H1 (cell line): ENCODE data around the gene RFNG. TPM values are rescaled to one million over a fixed set of nuclear protein-coding genes. Genes with fewer than 3 reads are reported as not detected.

Experiments
- CTCF ChIA-PET: fragments of 300-600 bp; sonication (Branson Sonifier 250); formaldehyde crosslinking; loops from one replicate; lab custom pipeline; 2021; ENCODE audit not compliant: partially characterized antibody; lab: Charles Lee
- POLR2A ChIA-PET: fragments of 300-600 bp; sonication (Branson Sonifier 250); formaldehyde crosslinking; loops from one replicate; lab custom pipeline; 2021; ENCODE audit warnings: inconsistent platforms; ENCODE audit not compliant: partially characterized antibody; lab: Charles Lee
- DNase-seq, 2 experiments: peaks; one replicate each; pipeline versions ENCODE4 v3.0.0 to v3.0.0-alpha.2; 2010 to 2022; ENCODE audit warnings: low spot score in 2 of 2, low read depth in 1 of 2, mixed read lengths in 1 of 2
- FAIRE-seq: peaks from 2 replicates; lab custom pipeline; 2011; peaks lifted over from hg19 to GRCh38; lab: Jason Lieb, UNC
- H2AFZ ChIP-seq: 2 replicates; pipeline ENCODE4 v1.8.1; 2012; ENCODE audit warnings: low read length, inconsistent platforms
- H2AK5ac ChIP-seq: 2 replicates; pipeline ENCODE4 v1.6.1; 2013; ENCODE audit warnings: low read depth, low read length
- H2BK120ac ChIP-seq: replicated peaks from 2 replicates; pipeline ENCODE3; 2013; ENCODE audit warnings: low read depth, low read length, inconsistent platforms
- H2BK12ac ChIP-seq: 2 replicates; pipeline ENCODE4 v1.6.1; 2013; ENCODE audit warnings: low read depth, low read length
- H2BK15ac ChIP-seq: 2 replicates; pipeline ENCODE4 v1.6.1; 2013; ENCODE audit warnings: low read length
- H2BK20ac ChIP-seq: 2 replicates; pipeline ENCODE4 v1.6.1; 2013; ENCODE audit warnings: low read length
- H2BK5ac ChIP-seq: 2 replicates; pipeline ENCODE4 v1.6.1; 2013; ENCODE audit warnings: low read depth, low read length
- H3K14ac ChIP-seq: 2 replicates; pipeline ENCODE4 v1.6.1; 2013; ENCODE audit warnings: inconsistent platforms; ENCODE audit not compliant: insufficient read length
- H3K18ac ChIP-seq: 2 replicates; pipeline ENCODE4 v1.6.1; 2013; ENCODE audit warnings: low read length; ENCODE audit errors: extremely low read depth
- H3K23ac ChIP-seq: 2 replicates; pipeline ENCODE4 v1.6.1; 2013; ENCODE audit warnings: inconsistent platforms; ENCODE audit not compliant: insufficient read length
- H3K23me2 ChIP-seq: 2 replicates; pipeline ENCODE4 v1.6.1; 2013; ENCODE audit warnings: low read depth, low read length
- H3K27ac ChIP-seq: 2 replicates; pipeline ENCODE4 v1.6.1; 2011; ENCODE audit warnings: low read depth, low read length, inconsistent platforms
- H3K27me3 ChIP-seq, 4 experiments: replicated peaks in 1 of 4; 1 replicate in 1 of 4; 2 replicates in 3 of 4; pipeline versions ENCODE4 v1.6.1 to v1.8.1; 2011 to 2013; ENCODE audit warnings: low read length in 3 of 4, mild to moderate bottlenecking in 3 of 4, inconsistent platforms in 2 of 4, mixed read lengths in 2 of 4, moderate library complexity in 1 of 4; ENCODE audit not compliant: control insufficient read depth in 3 of 4, insufficient read depth in 3 of 4; ENCODE audit errors: extremely low read depth in 1 of 4
- H3K36me3 ChIP-seq, 4 experiments: 2 replicates each; pipeline versions ENCODE4 v1.6.1 to v1.8.1; 2011 to 2013; ENCODE audit warnings: mild to moderate bottlenecking in 4 of 4, low read length in 3 of 4, moderate library complexity in 2 of 4, control low read depth in 1 of 4, inconsistent platforms in 1 of 4; ENCODE audit not compliant: insufficient read depth in 4 of 4, control insufficient read depth in 2 of 4
- H3K4ac ChIP-seq: replicated peaks from 2 replicates; pipeline ENCODE3; 2013; ENCODE audit warnings: low read length, low read depth, mixed read lengths, inconsistent platforms; ENCODE audit not compliant: insufficient read length
- H3K4me1 ChIP-seq, 4 experiments: replicated peaks in 1 of 4; 1 replicate in 1 of 4; 2 replicates in 3 of 4; pipeline versions ENCODE4 v1.6.1 to v1.8.1; 2011 to 2013; ENCODE audit warnings: low read length in 3 of 4, inconsistent platforms in 2 of 4, mixed read lengths in 1 of 4; ENCODE audit not compliant: insufficient read depth in 4 of 4, control insufficient read depth in 3 of 4
- H3K4me2 ChIP-seq, 2 experiments: 2 replicates each; pipeline versions ENCODE4 v1.6.1 to v1.8.1; 2011 to 2013; ENCODE audit warnings: low read depth in 2 of 2, low read length in 2 of 2, control low read depth in 1 of 2, inconsistent platforms in 1 of 2, mild to moderate bottlenecking in 1 of 2; ENCODE audit not compliant: insufficient read depth in 1 of 2
- H3K4me3 ChIP-seq, 4 experiments: fragments of 200-600, 300-600 bp in 1 of 4; sonication (generic), shearing (Covaris generic), sonication (Bioruptor Twin) in 1 of 4; 2 replicates each; pipeline versions ENCODE4 v1.5.1 to v1.8.1; 2011 to 2016; ENCODE audit warnings: low read length in 4 of 4, low read depth in 3 of 4, control low read depth in 2 of 4, inconsistent platforms in 2 of 4, mild to moderate bottlenecking in 2 of 4, mixed read lengths in 1 of 4, moderate library complexity in 1 of 4; ENCODE audit not compliant: insufficient read depth in 2 of 4; ENCODE audit errors: extremely low read depth in 1 of 4
- H3K56ac ChIP-seq: replicated peaks from 2 replicates; pipeline ENCODE3; 2013; ENCODE audit warnings: low read depth, mild to moderate bottlenecking, mixed read lengths, low read length, inconsistent platforms; ENCODE audit not compliant: insufficient read length
- H3K79me1 ChIP-seq: 2 replicates; pipeline ENCODE4 v1.6.1; 2013; ENCODE audit warnings: low read depth, low read length, control low read depth
- H3K79me2 ChIP-seq, 2 experiments: 2 replicates each; pipeline versions ENCODE4 v1.6.1 to v1.8.1; 2012 to 2013; ENCODE audit warnings: low read length in 2 of 2, mild to moderate bottlenecking in 2 of 2, inconsistent platforms in 1 of 2; ENCODE audit not compliant: insufficient read depth in 2 of 2, control insufficient read depth in 1 of 2
- H3K9ac ChIP-seq, 4 experiments: replicated peaks in 1 of 4; 1 replicate in 1 of 4; 2 replicates in 3 of 4; pipeline versions ENCODE4 v1.6.1 to v1.8.1; 2011 to 2013; ENCODE audit warnings: low read depth in 3 of 4, low read length in 3 of 4, control low read depth in 2 of 4, mild to moderate bottlenecking in 2 of 4, moderate library complexity in 2 of 4, inconsistent platforms in 1 of 4; ENCODE audit errors: extremely low read depth in 1 of 4
- H3K9me3 ChIP-seq, 2 experiments: 2 replicates each; pipeline versions ENCODE4 v1.6.1 to v1.8.1; 2012 to 2013; ENCODE audit warnings: mild to moderate bottlenecking in 2 of 2, moderate library complexity in 2 of 2, control low read depth in 1 of 2, inconsistent platforms in 1 of 2, low read depth in 1 of 2, low read length in 1 of 2, mixed read lengths in 1 of 2; ENCODE audit not compliant: insufficient read depth in 2 of 2
- H4K20me1 ChIP-seq, 2 experiments: replicated peaks in 1 of 2; 2 replicates each; pipeline versions ENCODE3 to v1.8.1; 2011 to 2013; ENCODE audit warnings: inconsistent platforms in 2 of 2, low read length in 2 of 2, mild to moderate bottlenecking in 1 of 2; ENCODE audit not compliant: insufficient read depth in 2 of 2, control insufficient read depth in 1 of 2
- H4K5ac ChIP-seq: 2 replicates; pipeline ENCODE4 v1.6.1; 2013; ENCODE audit warnings: low read length, low read depth, mixed read lengths, inconsistent platforms; ENCODE audit not compliant: insufficient read length
- H4K8ac ChIP-seq: 2 replicates; pipeline ENCODE4 v1.8.0; 2013; ENCODE audit warnings: mild to moderate bottlenecking, moderate library complexity, low read length, inconsistent platforms; ENCODE audit not compliant: insufficient read depth; ENCODE audit errors: extremely low read depth
- H4K91ac ChIP-seq: replicated peaks from 2 replicates; pipeline ENCODE3; 2013; ENCODE audit warnings: low read length, mixed read lengths, inconsistent platforms; ENCODE audit not compliant: insufficient read length
- KDM4A ChIP-seq: IDR thresholded peaks from one replicate; pipeline ENCODE4 v1.7.1; 2012; ENCODE audit warnings: low read depth, mild to moderate bottlenecking, moderate library complexity, low read length, inconsistent platforms; ENCODE audit not compliant: severe bottlenecking
- PHF8 ChIP-seq: fragments of 200-600 bp; sonication (generic); conservative IDR thresholded peaks from 2 replicates; pipeline ENCODE4 v1.7.1; 2012; ENCODE audit warnings: low read depth, mild to moderate bottlenecking, inconsistent platforms, low read length, moderate library complexity
- YY1 ChIP-seq: IDR thresholded peaks from 2 replicates; pipeline ENCODE4 v1.6.1; 2011; ENCODE audit warnings: low read depth, mild to moderate bottlenecking, low read length
- WGBS, 2 experiments: shearing (Covaris generic) in 1 of 2; methylation state at CpG; one replicate each; pipeline versions ENCODE4 v1.1.6 to v1.1.7; 2013 to 2015; ENCODE audit warnings: low lambda C conversion rate in 2 of 2, mixed read lengths in 2 of 2, inconsistent platforms in 1 of 2, low coverage in 1 of 2, missing lambda C conversion rate in 1 of 2; ENCODE audit not compliant: insufficient replicate concordance in 2 of 2, insufficient coverage in 1 of 2, insufficient read length in 1 of 2; ENCODE audit errors: extremely low coverage in 1 of 2, missing lambda C conversion rate in 1 of 2; 5-methylcytosine and 5-hydroxymethylcytosine counted together
- polyA plus RNA-seq, 7 experiments: library from polyadenylated mRNA; depleted of rRNA in 3 of 7; stranded (reverse) in 5 of 7; unstranded in 2 of 7; fragments of >200 nt in 5 of 7; fragments of 200-250 nt in 2 of 7; gene quantifications; 1 replicate in 5 of 7; 2 replicates in 1 of 7; 4 replicates in 1 of 7; pipeline versions ENCODE4 v1.2.1 to v1.2.3, GENCODE V29; 2011 to 2013; ENCODE audit warnings: missing spikeins in 2 of 7, mixed read lengths in 2 of 7
- total RNA-seq: library from RNA; stranded (reverse); fragmentation: NEBNext Ultra II Directional; extraction: Animal tissue kit (Norgen Biotek cat#: 25700); gene quantifications from 2 replicates; pipeline ENCODE4 v1.2.1, GENCODE V29; 2021

The RFNG gene
- total and polyA plus RNA-seq, 2 of the 8 experiments (the other 6 are each of a cell fraction or from before 2014, with no cell fraction given): 26.7 to 28.4 TPM

DNA sequence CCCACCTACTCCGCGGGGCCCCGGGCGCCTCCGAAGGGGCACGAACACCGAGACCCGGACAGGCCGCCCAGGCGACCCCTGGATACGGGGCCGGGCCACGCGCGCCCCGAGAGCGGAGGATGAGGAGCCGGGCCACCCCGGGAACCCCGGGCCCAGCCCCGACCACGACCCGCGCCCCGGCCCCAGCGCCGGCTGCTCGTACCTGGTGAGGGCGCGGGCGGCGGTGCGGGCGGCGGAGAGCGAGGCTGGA, 46.2 kb upstream of the RFNG start:
- peak overlapping the region; percentile 33 to 77 (median 68); a peak in 6 of 7 replicates for H3K9ac ChIP-seq
- H3K79me1 ChIP-seq: peaks cover 13% of the 10 kb centered on the region
- H4K8ac ChIP-seq: no peak overlapping the region
- H3K4me3 ChIP-seq: peak overlapping the region; percentile 62 to 94 (median 78)
- H2AK5ac ChIP-seq: no peak overlapping the region
- FAIRE-seq: no peak
- H4K91ac ChIP-seq: no peak overlapping the region
- peak overlapping the region; percentile 82 for H3K56ac ChIP-seq
- no peak overlapping the region for H2BK120ac ChIP-seq
- no peak overlapping the region for H2BK20ac ChIP-seq
- 5% methylated on average over 17 of the region's 36 CpGs; no CpG with 5 or more reads in 1 of the 2 experiments for WGBS, 2 experiments
- no peak overlapping the region for H2BK15ac ChIP-seq
- no peak overlapping the region for H3K14ac ChIP-seq
- no peak overlapping the region for H2BK12ac ChIP-seq
- peak overlapping the region; percentile 80 to 85 for H3K4me2 ChIP-seq
- H3K27me3 ChIP-seq: no peaks in the 10 kb centered on the region
- H3K9me3 ChIP-seq: no peaks in the 10 kb centered on the region
- peak overlapping the region; percentile 48 for H3K18ac ChIP-seq
- H3K23me2 ChIP-seq: peaks cover 14% of the 10 kb centered on the region; the same call in 1 of the 2 replicates
- POLR2A ChIA-PET: interaction anchor here (0.8 to 4.2 kb wide), 23 partner anchors 9 to 344 kb away, joined by 3 to 21 read pairs (median 5); partner anchors contain the start of genes CENPX, DCXR, DUS1L and LRRC45
- H3K4ac ChIP-seq: no peak overlapping the region
- TF ChIP-seq KDM4A (peak; percentile 51), YY1 (no peak), PHF8 (peak; percentile 52)
- H3K4me1 ChIP-seq: peaks cover 0 to 43% (median 34%) of the 10 kb centered on the region in 4 experiments; a peak in 6 of 7 replicates
- H3K23ac ChIP-seq: no peak overlapping the region
- H3K27ac ChIP-seq: no peak overlapping the region; the same call in 1 of the 2 replicates
- peak overlapping the region; percentile 53 for H4K5ac ChIP-seq
- H3K79me2 ChIP-seq: peaks cover 15 to 47% of the 10 kb centered on the region in 2 experiments; a peak in 3 of 4 replicates
- CTCF ChIA-PET: interaction anchor here (1.2 to 1.4 kb wide), 3 partner anchors 16 to 31 kb away, joined by 3 to 5 read pairs (median 4); partner anchors contain the start of gene DUS1L
- H2AFZ ChIP-seq: no peak overlapping the region
- peaks cover 6 to 33% of the 10 kb centered on the region in 2 experiments for H4K20me1 ChIP-seq
- DNase-seq: no peak
- H3K36me3 ChIP-seq: peaks cover 23 to 32% (median 29%) of the 10 kb centered on the region in 4 experiments; a peak in 7 of 8 replicates
- H2BK5ac ChIP-seq: peak overlapping the region; percentile 52; the same call in 1 of the 2 replicates
